Hematopoietic multipotent progenitor cell treated with erythropoietin and hydrocortisone succinate and interleukin-3 and kit ligand, for 8 days (in vitro differentiated cells): Measurements from ENCODE around the gene SMOC1.

Experiments
- DNase-seq: peaks from one replicate; pipeline ENCODE4 v3.0.0-alpha.2; 2015

SMOC1 gene

DNA sequence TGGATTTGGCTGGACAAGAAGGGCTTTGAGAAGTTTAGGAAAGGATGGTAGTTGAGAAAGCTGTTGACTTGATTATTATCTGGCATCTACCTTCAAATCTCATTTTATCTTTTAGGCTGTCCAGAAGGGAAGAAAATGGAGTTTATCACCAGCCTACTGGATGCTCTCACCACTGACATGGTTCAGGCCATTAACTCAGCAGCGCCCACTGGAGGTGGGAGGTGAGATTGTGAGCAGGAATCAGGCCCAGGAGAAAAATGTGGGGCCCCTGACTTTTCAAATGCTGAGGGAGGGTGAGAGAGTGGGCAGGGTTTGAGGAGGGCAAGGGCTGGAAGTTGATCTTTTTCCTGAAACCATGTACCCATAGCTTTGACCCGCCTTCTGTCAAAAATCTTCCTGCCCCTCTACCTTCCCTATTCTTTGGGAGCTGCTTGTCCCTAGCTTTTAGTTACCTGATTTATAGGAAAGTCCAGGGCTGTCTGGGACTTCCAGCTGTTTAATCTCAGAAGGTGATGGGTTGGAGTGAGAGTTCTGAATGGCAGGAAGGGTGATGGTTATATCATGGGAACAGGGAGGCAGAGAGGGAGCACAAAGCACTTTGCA, 134.2 kb downstream of the SMOC1 start:
- peak; percentile 59 for DNase-seq

DNA sequence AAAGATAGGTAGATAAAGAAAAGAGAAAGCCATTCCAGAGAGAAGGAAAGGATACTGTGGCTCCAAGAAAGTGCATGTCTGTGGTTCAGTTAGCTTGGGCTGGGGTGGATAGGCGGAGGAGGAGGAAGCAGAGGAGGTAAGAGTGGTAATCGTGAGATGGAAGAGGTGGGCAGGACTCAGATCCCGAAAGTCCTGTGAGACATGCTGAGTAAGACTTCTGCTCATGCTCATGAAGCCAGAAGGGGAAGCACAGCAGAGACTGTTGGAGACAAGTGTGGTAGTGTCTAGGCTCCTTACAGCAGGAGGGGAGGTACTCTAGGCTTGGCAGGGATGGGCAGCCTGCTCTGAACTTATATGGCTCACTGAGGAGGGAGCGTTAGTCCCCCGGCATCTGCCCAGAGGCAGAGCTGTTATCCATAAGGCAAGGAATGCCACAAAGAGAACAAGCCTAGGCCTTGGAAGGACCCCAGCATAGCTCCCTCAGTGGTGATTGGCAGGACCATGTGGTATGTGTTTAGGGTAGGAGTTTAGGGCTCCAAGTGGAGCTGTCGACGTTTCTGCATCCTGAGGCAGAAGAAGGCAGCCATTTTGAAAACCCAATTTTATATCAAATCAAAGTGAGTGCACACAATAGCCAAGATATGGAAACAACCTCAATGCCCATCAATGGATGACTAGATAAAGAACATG, 135.3 kb downstream of the SMOC1 start:
- DNase-seq, result no peak

DNA sequence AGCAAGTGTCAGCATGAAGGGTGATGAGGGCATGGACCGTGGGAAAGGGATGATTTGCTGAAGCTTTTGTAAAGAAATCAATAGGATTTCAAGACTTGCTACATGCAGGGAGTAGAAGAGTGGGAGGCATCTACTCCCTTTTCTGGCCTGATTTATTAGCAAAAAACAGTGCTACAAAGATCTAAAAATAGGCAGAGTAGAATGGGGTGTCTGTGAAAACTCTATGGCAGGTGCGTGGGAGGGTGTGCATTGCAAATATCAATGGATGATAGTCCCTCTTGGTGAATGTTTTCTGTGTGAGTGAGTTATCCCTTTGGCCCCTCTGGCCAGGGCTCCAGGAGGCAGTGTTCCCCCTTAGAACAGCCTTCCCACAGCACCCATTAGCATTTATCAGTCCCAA, 139.0 kb downstream of the SMOC1 start:
- DNase-seq, result no peak

DNA sequence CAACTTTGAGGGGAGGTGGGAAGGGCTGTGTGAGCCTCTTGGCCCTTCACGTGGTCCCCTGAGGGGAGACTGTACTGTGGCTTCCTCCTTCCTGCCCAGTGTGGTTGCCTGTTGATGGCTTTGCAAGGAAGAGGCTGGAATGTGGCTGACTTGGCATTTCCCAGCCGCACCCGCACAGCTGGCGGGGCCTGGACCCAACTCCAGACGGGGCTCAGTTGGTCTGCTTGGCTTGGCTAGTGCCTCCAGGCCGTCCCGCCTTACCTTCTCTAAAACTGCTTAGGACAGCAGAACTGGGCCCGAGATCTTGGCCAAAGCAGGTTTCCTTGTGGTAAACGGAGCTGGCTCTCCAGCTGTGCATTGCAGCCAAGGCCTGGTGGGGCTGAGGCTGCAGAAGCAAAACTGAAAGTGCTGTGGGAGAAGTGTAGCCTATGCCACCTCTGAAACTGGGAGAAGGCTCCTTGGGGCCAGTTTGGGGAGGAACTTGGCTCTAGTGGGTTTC, 139.5 kb downstream of the SMOC1 start:
- no peak for DNase-seq

DNA sequence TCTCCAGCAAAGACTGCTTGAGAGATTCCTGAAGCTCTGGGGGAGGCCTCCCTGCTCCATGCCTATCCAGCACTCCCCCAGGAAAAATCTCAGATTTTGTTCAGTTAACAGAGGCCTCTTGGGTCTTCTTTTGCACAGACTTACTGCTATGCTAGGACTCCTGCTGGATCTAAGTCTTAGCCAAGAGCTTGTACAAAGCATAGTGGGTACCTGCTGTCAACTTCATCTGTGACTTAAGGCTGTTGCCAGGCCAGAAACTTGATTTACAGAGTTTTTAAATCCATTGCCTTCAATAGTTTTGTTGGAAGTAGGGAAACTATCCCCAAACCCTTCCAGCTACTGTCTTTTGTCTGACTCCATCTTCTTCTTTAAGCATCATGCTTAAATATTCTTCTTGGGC, 140.5 kb downstream of the SMOC1 start:
- no peak for DNase-seq

DNA sequence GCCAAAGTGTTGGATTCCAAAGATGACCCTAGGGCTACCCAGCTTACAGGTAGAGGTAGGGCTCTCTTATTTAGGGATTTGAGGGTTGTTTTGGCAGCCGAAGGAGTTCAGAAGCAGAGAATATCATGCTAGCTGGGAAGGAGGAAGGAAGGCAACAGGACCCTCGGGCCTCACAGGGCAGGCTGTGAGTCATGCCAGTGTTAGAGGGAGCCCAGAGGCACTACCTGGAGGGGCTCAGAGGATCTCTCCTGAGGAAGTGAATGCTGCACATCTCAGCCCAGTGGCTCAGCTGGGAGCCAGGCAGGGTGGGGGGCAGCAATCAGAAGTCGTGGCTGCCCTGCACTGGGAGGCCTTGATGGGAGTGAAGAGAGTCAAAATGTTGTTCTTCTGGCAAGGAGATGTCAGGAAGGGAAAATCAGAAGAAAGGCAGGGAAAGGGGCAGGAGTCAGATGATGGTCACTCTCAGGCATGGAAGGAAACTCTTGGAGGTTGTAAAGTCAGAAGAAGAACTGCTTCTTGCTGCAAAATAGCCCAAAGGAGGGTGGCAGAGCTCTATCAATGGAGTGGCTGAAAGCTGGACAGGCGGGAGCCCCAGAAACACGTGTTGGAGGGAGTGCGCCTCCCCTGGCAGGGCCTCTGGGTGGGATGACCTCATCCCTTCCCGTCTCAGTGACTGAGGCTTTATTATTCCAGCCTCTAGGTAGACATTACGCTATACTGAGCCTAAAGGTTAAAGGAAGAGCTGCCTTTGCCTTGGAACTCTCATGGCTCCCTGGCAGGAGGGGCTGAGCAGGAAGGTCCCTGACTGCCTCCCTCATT, 141.3 kb downstream of the SMOC1 start:
- DNase-seq, result no peak

DNA sequence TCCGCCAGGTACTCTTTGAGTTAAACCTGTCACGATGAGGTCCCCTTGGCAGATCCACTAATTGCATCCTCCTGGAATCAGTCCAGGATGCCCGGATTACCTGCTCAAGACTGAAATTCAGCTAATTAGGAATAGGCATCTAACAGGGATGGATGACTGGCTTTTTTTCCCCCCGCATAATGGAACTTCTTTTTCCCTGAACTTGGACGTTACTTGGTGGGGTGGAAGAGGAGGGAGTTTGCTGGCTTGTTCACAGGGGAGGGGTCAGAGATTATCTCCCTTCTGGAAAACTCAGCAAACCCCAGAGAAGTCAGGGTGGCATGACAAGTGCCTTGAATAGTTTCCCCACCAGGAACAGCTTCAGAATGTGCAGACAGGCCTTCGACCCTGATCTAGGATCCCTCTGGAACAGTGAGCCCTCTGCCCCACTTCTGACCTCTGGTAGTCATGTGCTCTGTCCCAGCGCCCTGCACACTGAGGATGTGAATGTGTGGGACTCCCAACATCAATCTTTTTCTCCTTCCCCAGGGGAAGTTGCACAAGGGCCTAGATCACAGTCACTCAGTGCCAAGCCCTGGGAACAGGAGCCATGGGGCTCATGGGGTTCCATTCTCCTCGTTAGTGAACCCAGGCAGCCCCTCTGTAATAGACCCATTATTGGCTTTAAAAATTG, 142.5 kb downstream of the SMOC1 start:
- DNase-seq, result no peak

DNA sequence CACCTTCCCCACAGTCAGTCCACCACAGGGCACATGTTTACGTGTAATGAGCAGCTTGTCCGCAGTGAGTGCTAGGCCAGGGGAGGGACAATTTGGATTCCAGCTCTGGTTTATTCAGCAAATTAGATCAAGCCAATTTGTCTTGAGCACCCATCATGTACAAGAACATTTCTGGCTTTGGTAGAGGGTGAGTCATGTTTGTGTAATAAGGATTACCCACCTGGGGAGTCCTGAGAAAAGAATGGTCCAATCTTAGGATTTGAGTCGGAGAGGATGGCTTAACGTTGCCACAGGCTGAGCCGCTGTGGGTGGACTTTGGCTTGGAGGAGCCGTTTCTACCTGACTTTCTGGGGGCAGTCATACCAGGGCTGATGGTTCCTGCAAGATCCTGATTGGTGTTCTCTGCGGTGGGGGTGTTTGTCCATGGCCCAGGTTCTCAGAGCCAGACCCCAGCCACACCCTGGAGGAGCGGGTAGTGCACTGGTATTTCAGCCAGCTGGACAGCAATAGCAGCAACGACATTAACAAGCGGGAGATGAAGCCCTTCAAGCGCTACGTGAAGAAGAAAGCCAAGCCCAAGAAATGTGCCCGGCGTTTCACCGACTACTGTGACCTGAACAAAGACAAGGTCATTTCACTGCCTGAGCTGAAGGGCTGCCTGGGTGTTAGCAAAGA, 143.7 kb downstream of the SMOC1 start:
- no peak for DNase-seq

DNA sequence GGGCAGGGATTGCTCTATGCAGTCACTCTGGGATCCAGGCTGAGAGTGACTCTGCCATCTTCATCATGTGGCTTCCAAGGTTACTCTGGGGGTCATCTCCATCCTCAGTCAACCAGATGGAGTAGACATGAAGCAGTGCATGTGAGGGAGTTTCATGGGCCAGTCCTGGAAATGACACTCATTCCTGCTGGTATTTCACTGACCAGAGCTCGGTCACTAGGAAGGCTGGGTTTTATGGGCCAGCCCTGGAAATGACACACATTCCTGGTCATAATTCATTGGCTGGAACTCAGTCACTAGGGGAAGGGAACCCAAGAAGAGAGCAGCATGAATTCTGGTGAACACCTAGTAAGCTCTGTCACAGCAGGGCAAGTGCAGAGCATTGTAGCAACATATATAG, 144.7 kb downstream of the SMOC1 start:
- DNase-seq, result no peak

DNA sequence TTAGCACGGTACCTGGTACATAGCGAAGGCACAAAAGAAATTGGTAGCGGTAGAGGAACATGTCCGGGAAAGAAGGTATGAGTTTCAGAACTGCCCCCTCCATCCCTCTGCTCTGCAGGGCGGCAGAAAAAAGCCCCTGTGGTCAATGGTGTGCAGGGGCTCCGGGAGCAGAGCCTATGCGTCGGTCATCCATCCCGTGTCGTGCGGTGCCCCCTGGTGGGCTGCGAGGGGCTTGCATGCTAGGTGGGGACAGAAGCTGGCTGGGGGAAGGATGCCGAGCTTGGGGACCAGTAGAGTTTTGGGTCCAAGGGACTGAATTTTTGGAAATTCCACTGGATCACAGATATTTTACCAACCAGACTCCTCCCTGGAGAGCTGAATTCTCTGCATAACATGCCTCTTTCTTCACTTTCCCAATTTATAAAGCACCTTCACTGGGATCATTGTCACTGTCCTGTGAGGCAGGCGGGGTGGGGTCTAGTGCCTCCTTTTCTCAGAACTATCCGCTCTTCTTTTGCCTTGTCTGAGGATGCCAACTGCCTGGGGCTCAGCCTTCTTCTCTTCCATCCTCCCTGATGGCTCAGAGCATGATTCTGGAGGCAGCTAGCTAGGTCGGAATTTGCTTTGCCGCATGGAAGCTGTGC, 148.7 kb downstream of the SMOC1 start:
- peak; percentile 55 for DNase-seq

DNA sequence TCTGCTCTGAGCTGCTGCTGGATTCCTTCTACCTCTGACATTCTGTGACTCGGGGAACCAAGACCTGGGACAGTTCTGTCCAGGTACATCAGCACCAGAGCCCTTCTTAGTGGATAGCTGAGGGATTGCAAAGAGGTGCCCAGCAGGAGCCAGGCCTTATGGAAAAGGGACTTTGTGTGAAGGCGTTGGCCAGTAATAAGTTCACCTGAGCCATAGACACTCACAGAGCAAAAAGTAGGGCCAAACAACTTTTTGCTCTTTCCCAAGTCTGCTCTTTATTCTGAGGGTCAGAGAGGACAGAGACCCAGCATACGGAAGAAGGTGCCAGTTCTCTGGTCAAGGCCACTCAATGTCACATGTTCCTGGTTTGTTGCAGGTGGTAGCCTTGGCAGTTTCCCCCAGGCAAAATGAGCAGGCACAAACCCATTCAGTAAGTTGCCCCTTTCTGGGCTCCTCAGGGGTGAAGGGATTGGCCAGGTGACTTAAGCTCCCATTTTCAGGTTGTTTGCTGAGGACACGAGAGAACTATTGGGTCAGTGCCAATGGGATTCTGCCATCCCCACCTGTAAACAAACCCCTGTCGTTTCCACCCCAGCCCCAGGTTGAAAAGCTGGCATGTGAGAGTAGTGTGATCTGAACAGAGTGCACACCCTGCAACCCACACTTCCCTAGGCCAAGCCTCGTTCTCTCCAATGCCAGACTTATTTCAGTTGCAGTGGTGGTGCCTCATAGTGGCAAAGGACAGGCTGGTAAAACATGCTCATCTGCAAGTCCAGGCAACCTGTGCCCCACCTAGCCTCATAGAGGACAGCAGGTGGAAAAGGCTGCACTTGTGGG, 150.3 kb downstream of the SMOC1 start:
- no peak for DNase-seq

DNA sequence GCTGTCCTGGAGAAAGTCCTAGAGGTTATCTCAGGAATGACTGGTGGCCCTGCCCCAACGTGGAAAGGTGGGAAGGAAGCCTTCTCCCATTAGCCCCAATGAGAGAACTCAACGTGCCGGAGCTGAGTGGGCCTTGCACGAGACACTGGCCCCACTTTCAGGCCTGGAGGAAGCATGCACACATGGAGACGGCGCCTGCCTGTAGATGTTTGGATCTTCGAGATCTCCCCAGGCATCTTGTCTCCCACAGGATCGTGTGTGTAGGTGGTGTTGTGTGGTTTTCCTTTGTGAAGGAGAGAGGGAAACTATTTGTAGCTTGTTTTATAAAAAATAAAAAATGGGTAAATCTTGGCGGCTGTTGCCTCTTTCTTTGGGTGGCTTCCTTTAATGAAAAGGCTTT, 152.8 kb downstream of the SMOC1 start:
- no peak for DNase-seq

DNA sequence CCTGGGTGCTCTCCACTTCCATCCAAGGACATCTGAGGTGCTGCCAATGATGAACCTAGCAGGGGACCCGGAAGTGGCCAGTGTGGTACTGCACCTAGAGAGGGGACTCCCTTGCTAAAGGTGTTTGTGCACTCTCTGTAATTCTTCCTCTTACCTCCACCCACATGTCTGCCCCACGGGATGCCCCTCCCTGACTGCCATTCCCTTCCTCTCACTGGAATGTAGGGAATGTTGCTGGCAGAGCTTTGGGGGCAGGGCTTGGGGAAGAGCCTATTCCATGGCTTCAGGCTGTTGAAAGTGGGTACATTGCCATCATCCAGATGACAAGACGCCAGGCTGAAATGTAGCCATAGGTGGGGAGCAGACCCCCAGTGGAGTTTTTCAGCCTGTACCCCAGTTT, 153.2 kb downstream of the SMOC1 start:
- DNase-seq, result no peak

DNA sequence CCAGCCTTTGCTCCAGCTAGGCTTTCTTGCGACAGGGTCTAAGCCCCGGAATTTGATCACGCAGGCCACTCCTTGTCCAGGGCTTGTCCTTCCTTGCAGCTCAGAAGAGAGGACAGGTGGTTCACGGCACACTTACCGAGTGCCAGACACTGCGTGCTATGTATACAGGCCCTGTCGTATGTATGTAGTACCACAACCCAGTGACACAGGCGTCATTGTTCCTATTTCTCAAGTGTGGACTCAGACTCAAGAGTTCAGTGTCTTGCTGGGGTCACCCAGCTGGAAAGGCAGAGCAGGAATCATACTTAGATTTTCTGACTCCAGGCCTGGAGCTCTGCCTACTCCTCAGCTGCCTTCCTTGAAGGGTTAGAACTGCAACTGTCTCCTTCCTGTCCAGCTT, 153.9 kb downstream of the SMOC1 start:
- no peak for DNase-seq

DNA sequence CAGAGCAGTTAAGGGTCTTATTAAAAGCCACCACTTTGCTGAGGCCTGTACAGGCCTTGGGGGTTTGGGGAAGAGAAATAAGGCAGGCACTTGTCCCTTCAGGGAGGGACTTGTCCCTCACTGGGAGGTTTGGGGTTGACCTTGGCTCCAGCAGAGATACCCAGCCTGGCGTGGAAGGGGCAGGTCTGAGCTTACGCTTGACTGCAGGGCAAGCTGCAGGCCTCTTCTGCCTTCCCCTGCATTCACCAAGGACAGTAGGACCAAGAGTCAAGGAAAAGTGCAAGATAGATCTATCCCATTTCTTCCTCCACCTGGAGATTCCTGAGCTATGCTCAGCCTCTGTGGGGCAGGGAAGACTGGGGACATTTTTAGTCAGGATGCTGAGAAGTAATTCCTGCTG, 154.3 kb downstream of the SMOC1 start:
- no peak for DNase-seq

DNA sequence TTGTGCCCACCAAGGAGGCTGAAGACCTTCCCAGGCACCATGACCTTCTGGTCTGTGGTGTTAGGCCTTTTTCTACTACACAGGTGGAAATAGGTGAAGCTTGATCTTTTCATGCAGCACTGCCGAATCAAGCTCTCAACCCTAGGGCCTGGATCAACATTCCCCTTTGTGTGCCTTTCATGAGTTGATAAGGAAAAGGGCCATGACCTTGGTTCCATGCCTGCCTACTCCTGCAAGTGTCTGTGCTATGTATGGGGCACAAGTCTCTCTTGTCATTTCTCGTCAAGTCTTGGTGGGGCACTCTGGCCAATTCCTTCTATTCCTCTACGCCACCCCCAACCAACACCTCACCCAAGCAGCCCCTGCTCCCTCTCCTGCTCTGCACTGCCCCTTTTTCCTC, 155.0 kb downstream of the SMOC1 start:
- no peak for DNase-seq

DNA sequence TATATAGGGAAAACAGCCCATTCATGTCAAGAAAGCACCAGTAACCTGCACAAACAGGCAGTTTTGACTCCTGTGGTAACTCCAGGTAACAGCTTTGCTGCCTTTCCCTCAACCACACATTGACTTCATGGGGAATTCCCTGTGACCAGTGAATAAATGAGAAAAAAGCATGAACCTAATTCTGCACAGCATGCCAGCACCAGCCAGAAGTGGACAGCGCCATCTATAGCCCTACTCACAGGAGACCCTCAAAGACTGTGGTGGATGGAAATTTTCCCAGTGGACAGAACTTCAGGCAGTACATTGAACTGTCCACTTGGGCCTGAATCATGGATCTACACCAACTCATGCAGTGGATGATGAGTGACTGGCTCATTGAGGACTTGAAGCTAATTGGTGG, 157.4 kb downstream of the SMOC1 start:
- no peak for DNase-seq

DNA sequence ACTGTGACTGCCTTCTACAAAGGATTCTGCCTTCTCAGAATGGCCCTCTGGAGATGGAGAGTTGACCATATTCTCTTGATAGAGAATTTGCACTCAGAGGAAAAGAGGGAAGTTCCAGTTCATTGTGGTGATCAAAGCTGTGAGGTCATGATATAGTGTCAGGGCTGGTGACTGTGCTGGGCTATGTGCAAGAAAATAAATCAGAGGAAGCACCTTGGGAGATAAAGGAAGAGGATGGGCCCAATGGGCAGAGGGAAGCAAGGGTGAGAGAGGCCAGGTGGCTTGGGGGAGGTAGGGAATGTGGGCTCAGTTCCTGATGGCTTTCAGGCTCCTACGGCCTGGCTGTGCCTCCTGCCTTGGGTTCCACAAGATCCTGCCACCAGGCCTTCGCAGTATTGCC, 163.8 kb downstream of the SMOC1 start:
- DNase-seq, result no peak

DNA sequence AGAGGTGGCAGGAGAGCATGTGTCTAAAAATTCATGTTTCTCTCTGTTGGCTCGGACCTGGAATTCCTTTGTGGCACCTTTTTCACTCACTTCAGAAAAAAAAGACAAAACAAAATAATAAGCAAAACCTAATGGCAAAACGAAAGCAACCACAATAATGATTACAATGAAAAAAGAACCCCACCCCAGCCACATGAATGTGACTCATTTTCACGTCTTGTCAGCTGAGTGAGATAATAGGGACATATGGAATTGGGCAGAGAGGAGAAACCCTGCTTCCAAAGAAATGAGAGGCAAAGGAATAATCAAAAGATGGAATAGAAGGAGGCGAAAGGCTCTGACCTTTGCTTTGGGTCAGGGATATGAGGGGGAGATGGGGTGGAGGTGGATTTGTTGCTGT, 166.1 kb downstream of the SMOC1 start:
- peak; percentile 20 for DNase-seq

DNA sequence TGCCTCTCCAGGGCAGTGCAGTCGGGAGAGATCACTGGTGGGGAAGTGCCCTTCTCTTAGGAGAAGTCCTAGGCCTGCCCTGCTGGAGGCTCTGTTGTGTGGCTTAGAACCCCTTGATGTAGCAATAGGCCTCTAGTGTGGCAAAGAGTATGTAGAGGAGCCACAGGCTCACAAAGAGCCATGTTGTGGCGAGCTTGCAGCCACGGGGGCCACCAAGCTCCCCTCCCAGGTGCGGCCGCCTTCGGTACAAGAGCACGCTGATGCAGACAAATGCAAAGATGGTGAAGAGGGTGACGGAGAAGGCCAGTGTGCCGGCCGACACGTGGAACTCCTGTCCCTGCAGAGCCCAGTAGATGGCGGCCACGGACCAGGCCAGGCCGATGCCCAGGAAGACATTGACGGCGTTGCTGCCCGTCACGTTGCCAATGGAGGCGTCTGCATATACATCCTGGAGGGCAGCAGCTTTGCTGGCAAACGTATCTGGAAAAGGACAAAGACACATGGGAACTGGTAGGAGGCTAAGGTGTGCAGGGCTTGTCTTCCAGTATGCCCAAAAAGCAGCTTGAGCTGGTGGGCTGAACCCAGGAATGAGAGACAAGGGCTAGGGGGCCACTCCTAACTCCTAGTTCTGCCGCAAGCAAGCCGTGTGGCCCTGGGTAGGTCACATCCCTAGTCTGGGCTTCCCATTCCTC, 166.8 kb downstream of the SMOC1 start:
- peak; percentile 37 for DNase-seq
